ENCODE results near the gene CST7.

DNA sequence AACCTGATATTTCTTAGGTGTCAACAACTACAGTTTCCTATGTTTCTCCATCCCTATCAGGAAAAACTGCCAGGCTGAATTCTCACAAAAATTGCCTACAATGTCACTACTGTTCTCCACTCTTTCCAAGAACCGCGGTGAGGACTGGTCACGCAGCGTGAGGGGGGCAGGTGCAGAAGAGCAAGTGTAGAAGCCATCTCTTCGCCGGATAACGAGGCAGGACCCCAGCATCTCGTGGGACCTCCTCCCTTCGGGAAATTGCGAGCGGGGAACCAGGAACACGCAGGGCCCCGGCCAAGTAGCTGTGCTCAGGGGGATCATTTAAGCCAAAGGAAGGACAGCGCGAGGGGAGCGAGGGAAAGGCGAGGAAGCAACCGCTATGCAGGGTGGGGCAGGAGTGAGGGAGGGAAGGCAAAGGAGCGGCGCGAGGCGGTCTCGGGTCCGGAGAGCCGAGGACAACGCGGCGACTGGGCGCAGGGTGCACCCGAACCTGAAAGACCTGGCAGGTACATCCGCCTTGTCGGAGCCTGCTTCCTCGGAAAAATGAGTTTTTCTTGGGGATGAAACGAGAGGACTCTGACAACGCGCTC, 42.9 kb downstream of the CST7 start:
- TF ChIP-seq, protein P1, sequence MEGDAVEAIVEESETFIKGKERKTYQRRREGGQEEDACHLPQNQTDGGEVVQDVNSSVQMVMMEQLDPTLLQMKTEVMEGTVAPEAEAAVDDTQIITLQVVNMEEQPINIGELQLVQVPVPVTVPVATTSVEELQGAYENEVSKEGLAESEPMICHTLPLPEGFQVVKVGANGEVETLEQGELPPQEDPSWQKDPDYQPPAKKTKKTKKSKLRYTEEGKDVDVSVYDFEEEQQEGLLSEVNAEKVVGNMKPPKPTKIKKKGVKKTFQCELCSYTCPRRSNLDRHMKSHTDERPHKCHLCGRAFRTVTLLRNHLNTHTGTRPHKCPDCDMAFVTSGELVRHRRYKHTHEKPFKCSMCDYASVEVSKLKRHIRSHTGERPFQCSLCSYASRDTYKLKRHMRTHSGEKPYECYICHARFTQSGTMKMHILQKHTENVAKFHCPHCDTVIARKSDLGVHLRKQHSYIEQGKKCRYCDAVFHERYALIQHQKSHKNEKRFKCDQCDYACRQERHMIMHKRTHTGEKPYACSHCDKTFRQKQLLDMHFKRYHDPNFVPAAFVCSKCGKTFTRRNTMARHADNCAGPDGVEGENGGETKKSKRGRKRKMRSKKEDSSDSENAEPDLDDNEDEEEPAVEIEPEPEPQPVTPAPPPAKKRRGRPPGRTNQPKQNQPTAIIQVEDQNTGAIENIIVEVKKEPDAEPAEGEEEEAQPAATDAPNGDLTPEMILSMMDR (IDR thresholded peaks at IDR 0.05; ENCODE audit: low read depth, low read length): no peak
- no peak for TF ChIP-seq POLR2A (IDR thresholded peaks at IDR 0.05; ENCODE audit: extremely low read depth, insufficient read length)
- TF ChIP-seq, protein P2, sequence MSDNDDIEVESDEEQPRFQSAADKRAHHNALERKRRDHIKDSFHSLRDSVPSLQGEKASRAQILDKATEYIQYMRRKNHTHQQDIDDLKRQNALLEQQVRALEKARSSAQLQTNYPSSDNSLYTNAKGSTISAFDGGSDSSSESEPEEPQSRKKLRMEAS (IDR thresholded peaks at IDR 0.05; ENCODE audit: low read depth, low read length): no peak
- TF ChIP-seq MYC (IDR thresholded peaks at IDR 0.05; ENCODE audit: low read depth, low read length): no peak

All from NB4 (cell line).